Renal cortical epithelial cell (primary cell): Measurements from ENCODE around the gene TMEM132D. TPM values are rescaled to one million over a fixed set of nuclear protein-coding genes. Genes with fewer than 3 reads are reported as not detected.
"Not testable (repeated sequence)": the region's sequence is repeated elsewhere in the genome, so short reads cannot be mapped to it uniquely, and the experiment has no call there.

Experiments
- DNase-seq: peaks from one replicate; pipeline ENCODE4 v3.0.0-alpha.2; 2011; ENCODE audit warnings: low read depth
- total RNA-seq: library from RNA; depleted of rRNA; stranded (reverse); fragments of >200 nt; gene quantifications from 2 replicates; pipeline ENCODE4 v1.2.3, GENCODE V29; 2014

TMEM132D gene
- total RNA-seq: under 0.01 and 0.05 TPM in 2 replicates

DNA sequence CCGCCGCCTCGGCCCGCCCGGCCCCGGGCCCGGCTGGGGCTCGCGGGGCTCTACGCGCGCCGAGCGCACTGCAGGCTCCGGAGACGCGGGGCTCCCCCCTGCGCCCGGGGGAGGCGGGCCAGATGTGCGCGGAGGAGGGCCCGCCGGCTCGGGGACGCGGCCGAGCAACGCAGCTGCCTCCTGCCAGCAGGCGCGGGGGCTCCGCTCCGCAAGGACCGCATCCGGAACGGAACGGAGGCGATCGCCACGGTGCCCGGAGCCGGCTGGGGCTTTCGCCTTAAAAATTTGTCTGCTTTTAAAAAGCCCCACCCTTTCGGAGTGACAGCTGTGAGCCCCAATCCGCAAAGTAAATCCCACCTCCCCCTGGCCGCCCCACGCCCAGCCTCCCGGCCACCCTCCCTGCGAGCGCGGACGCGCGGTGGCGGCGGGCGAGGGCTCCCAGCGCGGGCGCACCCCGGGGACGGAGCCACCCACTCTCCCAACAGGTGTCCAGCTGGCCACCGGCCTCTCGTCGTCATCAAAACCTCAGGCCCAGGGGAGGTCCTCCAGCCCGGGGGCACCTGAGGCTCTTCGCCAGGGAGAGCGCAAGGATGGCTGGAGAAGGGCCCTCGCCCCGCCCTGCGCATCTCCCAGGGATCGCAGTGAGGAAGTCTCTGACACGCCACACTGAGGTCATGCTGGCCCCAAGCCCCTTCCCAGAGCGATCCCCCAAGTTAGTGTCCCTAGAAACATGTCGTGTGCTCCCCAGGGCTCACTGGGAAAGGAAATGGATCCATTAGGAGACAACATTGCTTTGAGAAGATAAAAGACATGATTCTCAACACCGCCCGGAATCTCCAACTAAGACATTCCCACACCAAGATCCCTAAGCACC lies at the start of gene TMEM132D:
TMEM132D (minus strand) TSS at position 70 of the 874 bp plus-strand sequence.
- no peak for DNase-seq

DNA sequence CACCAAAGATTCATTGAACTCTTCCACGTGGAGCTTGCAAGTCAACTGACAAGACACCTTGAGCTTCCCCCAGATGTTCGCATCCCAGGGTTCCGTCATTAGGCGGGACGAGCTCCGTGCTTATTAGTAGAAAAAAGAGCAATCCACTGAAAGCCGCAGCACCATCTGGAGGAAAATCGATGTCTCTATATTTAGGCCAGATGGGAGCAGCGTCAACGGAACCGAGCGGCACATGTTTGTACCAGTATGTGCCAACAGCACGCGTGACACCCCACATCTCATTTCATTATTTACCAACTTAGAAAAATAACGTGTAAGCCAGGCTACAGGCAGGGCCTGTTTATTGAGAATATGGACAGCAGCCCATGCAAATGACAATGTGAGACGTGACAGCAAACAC lies 45.8 kb upstream of the TMEM132D start:
- no peak for DNase-seq

DNA sequence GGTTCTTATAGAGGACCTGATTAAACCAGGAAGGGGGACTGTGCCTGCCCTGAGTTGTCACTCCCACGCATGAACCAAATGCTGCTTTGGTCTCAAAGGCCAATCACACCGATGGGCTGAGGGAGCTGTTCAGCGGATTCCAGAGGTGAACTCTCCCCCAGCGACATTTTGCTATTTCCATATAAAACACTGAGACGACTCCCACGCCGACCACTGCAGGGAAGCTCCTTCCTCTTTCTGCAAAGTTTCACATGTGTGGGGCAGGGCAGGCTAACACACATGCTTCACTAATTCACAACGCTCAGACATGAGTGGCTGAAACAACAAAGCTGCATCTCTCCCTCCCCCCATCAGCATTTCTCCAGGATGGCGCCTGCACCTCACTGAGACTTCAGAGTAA lies 37.8 kb upstream of the TMEM132D start:
- DNase-seq: no peak

DNA sequence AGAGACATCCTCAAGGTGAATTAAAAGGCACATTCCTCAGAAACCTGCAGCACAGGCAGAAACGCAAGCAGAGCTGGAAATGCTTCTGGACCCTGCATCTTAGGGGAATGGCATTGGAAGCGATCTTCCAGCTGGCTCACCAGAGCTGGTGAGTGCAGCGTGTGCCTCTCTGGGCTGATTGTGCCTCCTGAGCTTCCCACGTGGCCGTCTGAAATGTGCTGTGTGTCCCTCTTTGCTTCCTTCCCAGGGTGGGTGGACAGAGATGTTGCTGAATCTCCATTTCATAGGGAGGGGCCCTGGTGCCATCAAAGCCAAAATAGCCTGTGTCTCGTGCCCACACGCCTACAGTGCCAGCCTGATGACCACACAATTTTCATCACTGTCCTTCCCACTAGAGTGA lies 34.3 kb upstream of the TMEM132D start:
- DNase-seq: no peak

DNA sequence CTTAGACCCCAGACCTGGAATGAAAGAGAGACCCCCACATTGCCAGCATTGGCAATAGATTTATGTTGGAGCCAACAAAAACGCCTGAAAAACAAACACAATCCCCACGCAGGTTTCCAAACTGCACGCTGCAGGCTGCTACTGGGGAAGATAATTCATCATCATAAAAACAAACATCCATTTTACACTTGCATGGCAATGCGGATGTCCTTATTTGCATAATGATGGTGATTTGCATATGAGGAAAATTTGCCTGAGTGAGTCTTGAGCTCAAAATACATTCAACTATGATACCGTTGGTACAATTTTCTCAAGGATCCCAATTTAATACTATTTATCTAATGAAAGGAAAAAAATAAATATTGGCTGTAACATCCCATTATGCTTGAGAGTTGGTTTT lies 33.6 kb upstream of the TMEM132D start:
- no peak for DNase-seq

DNA sequence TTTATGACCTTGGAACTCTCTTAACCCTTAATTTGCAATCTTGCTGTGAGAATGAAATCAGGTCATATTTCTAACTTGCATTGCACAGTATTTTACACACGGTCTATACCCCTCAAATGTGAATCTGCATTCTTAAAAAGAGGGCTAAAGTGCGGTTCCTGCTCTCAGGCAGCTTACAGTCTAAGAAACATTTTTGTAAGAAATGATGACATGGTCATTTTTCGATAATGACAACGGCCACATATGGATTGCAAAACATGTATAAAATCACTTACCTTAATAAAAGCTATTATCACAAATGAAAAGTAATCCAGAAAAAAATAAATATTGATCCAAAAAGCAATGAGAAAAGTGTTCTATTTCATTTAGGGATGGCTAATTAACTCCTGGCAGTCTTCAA lies 24.8 kb upstream of the TMEM132D start:
- DNase-seq: no peak

DNA sequence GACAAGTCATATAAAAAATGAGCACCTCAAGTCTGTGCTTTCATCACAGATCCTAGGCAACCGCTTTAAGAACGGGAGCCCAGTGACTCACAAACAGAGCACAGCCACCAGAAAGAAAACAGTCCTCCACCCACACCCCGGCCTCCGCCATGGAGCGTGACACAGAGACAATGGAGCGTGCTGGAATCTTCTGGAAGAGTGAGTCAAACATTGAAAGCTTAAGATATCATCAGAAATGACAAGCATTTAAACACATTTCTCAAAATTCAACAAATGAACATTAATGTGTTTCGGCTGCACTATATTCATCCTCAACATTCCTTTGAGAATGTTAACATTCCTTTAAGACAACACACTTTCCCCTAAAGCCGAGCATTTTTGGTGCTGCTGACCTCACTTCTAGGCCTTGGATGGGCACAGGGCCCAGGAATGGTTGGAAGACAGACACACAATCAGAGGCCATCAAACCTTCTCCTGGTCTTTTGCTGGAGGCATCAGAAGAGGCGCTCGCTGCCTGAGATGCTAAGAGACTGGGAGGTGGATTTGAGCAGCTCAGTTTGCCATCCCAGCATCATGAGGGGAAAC lies 23.6 kb upstream of the TMEM132D start:
- DNase-seq: no peak

DNA sequence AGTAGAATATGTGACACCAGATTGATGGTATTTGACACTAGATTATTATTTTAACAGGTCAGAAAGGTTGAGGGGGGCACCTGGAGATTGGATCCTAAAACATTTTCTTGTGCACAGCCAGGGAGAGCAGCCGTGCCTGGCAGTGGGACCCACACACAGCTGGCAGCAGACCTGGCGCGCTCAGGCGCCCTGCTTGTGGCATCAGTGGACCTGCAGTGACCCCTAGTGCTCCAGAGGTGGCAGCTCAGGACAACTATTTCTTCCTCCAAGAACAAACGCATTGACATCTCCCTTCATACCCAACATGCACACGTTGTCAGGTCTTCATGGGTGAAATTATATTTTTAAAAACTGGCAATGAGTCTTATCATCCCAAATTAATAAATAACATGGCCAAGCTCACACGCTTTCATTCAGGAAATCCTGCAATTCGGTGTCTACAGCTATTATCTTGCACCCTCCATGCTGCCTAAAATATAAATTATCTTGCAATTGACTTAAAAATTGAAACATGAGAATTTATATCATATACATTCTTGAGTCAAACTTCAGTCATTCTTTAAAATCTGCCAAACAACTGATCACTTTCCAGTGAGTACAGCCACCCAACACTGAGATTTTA lies 7.7 kb upstream of the TMEM132D start:
- no peak for DNase-seq

DNA sequence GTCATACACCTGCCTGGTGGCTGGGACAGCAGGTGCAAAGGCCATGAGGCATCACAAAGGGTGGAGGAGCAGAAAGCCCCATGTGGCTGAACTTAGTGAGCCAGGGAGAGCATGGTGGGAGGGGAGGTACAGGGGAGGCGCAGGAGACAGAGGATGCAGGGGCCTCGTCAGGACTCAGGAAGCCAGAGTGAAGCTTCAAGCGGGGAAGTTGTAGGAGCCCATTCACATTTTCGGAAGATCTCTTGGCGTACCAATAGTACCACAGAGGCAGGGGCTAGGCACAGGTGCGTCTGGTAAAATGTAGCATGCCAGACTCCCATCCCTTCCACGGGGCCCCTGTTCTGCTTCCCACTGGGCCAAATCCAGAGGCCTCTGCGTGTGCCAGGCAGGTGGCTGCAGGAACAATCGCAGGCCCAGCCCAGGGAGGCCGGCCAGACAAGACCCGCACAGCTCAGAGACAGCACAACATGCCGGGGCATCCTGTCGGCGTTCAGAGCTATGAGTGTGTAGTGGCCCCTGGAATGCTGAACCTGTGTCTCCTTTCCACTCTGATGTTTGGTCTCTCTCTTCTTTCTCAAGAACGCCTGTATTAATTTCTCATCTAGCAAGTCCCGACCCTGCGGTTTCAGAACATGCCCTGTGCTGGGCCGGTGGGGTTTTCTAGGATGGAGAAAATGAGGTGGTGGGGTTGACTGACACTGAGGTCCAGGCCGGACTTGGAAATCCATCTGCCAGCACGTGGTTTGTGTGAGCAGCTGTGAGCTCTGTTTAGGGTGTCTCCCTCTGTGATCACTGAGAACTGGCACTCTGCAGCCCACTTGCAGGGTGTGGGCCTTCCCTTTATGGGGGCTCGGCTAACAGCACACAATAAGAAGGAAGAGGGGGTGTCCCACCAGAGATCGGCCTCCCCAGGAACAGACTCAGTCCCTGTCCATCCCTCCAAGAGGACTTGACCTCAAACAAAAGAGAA lies 5.5 kb upstream of the TMEM132D start:
- no peak for DNase-seq

DNA sequence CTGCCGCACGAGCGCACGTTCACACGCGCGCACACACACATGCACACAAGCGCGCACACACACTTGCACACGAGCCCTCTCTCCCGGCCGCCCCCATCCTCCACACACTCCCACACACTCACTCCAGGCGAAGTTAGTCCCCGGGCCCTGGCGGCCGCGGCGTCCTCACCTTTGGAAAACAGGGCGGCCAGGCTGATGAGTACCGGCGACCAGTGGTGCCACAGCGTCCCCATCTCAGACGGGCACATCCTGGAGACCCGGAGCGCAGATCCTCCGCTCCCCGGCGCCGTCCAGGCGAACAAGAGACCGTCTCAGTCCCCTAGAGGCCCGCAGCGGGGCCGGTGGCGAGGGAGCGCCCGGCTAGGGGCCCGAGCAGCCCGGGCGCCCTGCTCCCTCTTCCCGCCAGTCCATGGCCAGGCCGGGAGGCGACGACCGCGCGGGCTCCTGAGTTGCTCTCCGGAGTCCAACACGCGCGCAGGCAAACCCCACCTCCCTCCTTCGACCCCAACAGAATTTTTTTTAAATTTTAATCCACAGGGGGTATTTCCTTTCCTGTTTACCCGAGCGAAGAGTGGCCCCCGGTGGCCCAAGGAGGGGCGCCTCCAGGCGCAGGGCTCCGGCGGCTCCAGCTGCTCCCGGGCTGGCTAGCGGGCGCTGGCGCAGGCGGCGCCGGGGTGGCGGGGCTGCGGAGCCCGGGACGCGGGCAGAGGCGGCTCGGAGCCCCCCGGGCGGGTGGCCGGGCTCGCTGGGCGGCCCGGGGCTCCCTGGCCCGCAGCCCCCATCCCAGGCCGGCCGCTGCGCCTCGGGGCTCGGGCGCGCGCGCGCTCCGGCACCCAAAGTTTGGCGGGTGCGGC lies 506 bp downstream of the TMEM132D start:
- DNase-seq: no peak

DNA sequence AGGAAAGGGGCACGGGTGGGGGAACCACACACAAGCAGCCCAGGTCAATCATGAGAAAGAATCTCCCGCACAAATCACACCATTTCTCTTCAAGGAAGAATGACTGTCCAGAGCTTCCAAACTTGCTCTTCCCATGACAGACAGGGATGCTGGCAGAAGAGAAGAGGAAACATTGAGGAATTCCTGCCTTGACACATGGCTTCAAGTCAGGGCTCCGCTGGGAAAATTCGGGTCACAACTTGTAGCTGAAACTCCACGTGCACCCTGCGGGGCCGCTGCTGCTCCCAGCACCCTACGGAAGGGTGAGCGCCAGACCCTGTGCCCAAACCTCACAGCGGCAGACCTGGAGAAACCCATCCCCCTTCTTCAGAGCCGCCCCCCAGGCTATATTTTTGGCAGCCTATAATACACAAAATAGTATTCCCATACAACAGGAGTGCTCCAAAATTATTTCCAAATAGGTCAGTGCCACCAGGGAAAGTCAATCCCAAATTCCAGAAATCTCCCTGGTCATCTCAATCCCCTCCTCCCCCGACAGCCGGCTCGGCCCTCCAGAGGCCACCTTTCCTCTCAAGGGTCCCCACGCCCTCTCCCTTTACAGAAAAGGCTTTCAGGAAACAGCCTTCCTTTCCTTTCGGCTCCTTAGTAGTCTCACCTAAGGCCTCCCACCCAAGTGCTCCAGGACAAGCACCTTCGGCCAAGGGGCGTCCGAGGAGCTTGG lies 1.3 kb downstream of the TMEM132D start:
- DNase-seq: no peak

DNA sequence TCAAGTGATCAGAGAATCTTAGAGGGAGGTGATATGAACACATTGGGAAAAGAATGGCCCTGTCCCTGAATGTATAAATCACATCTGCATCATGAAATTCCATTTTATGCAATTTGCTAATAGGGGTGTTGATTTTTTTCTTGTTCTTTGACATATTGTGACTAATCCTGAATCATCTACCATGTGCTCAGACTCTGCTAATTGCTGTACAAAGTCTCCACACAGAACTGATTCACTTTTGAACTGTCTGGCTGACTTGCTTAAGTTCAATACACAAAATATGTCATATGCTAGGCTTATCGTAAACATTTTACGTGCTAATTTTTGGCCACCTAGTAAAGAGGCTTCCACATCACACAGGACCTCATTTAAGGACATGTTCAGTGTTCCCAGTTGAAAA lies 2.6 kb downstream of the TMEM132D start:
- peak; percentile 4 for DNase-seq

DNA sequence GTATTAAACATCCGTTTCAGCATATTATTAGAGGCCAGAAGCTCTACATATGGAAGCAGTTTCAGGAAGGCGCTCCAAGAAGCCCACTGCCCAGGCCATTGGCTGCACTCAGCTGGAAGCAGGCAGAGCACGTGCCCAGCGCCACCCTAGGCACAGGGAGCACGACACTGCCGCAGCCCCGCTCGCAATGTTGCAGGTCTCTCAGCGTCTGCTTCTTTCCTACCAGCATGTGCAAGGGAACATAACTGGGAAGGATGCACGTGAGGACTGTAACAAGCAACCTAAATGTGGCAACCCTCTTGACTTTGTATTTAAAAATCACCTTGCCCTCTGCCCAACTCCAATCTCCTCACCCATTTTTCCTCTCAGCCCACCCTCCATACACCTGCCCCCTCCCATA lies 3.5 kb downstream of the TMEM132D start:
- no peak for DNase-seq

DNA sequence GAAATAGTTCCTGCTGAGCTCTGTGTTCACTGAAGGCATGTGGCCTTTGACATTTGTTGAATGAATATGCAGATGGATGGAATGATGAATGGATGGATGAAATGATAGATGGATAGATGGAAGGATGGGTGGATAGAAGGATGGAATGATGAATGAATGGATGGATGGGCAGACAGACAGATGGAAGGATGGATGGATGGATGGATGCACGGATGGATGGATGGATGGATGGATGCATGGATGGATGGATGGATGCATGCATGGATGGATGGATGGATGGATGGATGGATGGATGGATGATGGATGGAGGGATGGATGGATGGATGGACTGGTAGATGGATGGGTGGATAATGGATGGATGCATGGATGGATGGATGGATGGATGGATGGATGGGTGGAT lies 4.8 kb downstream of the TMEM132D start:
- not testable (repeated sequence) for DNase-seq

DNA sequence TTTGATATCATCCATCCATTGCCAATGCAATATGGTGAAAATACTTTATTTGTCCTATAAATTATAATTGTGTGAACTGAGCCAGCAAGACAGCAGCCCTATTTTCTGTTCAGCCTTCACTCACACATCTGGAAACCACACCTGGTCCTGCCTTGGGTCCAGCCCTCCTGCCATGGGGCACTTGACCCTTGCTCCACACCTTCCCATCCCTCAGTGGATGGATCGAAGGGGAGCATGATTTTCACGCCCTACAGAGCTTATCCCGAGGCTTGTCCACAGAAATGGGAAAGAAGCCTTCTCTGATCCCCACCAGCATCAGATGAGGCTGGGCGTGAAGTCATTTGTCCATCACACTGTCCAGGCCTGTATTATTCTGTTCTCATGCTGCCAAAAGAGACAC lies 10.1 kb downstream of the TMEM132D start:
- DNase-seq: no peak

DNA sequence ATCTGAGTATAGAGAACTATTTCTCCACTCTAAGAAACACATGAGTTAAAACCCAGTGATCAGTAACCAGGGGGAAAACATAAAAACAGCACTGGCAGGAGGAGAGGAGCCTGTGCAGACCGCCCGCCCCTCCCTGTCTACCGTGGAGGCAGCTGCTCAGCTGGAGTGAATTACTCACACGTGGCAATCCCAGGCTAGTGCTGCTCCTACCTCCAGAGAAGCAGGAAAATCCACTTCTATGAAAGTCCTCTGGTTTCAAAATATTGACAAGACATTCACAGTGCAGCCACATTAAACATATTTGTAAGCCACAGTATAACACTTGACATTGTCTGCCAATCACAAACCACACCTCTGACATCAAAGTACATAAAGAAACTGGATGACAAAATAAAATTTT lies 16.7 kb downstream of the TMEM132D start:
- DNase-seq: no peak

DNA sequence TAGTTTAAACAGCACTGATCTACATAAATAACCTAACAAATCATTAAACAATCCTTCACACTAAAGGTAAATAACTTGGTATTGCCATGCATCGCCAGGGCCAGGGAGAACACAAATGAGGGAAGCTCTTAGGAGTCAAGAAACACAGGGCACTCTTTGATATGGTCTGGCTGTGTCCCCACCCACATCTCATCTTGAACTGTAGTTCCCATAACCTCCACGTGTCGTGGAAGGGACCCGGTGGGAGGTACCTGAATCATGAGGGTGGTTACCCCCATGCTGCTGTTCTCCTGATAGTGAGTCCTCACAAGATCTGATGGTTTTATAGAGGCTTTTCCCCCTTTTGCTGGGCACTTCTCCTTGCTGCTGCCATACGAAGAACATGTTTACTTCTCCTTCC lies 17.3 kb downstream of the TMEM132D start:
- DNase-seq: no peak

DNA sequence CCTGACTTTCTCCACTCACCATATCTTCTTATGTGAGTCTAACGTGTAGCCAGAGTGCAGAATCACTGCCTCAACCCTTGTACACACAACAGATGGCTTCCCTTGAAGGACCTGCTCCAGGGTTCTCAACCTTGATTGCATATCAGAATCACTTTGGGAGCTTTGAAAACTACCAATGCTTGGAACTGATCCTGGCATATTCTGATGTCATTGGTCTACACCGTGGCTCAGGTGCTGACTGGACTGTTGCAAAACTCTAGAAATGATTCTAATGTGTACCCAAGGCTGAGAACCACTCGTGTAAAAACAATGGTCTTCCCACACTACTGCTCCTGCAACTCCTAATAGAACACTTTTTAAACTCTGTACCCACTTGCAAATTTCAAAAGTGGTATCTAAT lies 18.5 kb downstream of the TMEM132D start:
- DNase-seq: no peak

DNA sequence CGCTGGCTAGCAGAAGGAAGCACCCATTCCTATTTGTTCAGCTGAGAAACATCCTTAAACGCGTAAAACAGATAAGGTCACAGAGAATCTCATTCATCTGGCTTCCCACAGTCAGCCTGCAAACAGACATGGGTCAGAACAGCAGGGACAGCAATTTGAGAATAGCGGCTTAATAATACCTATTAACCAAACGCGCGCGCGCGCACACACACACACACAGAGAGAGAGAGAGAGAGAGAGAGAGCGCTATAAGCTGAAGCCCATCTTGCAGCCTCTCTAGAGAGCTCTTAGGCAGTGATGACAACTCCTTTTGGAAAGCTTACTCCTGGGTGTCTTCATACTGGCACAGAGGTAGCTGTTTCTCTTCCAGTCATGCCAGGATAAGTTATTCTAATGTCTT lies 26.4 kb downstream of the TMEM132D start:
- no peak for DNase-seq

DNA sequence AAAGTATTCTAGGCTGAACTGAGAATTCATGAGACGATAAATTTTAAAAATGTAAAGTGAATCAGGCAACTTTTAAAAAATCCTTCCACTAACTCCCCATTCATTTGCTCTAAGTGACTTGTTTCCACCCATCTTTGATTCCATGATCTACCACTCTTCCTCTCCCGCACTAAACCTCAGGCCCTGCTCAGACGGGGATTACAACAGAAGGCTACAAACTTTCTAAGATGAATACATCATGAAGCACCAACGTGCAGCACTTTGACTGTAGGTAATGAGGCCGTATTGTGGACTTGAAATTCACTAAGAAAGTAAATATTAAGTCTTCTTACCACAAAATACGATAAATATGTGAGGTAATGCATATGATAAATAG lies 30.0 kb downstream of the TMEM132D start:
- no peak for DNase-seq
